Measurements from ENCODE around the gene ANTXR1.
A peak's percentile ranks its signal among the peaks of the same experiment; 100 is the strongest.

ANTXR1 gene

DNA sequence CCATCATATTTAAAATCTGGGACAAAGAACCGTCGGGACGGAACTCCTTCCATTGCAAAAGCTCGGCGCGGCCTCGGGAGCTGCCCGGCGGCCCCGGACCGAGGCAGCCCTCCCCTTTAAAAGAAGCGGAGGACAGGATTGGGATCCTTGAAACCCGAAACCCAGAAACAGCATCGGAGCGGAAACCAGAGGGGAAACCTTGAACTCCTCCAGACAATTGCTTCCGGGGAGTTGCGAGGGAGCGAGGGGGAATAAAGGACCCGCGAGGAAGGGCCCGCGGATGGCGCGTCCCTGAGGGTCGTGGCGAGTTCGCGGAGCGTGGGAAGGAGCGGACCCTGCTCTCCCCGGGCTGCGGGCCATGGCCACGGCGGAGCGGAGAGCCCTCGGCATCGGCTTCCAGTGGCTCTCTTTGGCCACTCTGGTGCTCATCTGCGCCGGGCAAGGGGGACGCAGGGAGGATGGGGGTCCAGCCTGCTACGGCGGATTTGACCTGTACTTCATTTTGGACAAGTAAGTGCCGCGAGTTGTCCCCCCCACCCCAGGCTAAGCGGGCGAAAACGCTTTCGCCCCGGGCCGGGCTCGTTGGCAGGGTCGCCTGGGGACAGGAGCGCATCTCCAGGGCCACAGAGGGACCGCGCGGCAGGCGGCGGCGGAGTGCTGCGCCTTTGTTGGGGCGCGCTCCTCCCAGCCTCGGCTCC, at the start of gene ANTXR1:
TSS of gene ANTXR1 (plus strand) at position 38 of the 698 bp plus-strand sequence. CDS start at position 359, 321 bp downstream.
- peak; percentile 64 for DNase-seq (ENCODE audit: low spot score)

DNA sequence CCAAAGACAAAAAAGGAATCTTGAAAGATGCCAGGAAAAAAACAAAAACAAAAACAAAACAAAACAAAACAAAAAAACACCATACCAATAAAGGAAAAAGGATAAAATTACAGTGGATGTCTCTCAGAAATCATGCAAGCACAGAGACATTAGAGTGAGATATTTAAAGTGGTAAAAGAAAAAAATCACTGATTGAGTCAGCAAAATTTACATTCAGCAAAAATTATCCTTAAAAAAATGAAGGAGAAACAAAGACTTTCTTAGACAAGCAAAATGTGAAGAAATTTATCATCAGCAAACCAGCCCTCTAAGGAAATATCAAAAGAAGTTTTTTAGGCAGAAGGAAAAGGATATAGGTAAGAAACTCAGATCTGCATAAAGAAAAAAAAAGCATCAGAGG, 48.7 kb upstream of the ANTXR1 start:
- DNase-seq (ENCODE audit: low spot score), result no peak

DNA sequence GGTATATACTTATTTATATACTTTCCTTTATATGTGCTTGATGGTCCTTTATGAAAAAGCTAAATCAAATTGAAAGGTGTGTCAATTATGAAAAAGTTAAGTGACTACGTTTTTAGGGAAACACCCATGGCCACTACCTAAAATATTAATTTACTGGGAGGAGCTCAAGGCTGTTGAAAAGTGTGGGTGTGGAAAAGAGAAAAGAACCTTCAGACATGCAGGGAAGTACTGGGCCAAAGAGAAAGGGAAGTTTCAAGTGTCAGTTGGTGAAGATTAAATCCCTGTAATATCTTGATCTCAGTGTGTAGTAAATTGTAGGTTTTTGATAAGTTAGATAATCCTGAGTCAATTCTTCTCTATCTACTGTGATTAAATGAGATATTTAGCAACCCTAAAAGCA, 44.8 kb upstream of the ANTXR1 start:
- no peak for DNase-seq (ENCODE audit: low spot score)

DNA sequence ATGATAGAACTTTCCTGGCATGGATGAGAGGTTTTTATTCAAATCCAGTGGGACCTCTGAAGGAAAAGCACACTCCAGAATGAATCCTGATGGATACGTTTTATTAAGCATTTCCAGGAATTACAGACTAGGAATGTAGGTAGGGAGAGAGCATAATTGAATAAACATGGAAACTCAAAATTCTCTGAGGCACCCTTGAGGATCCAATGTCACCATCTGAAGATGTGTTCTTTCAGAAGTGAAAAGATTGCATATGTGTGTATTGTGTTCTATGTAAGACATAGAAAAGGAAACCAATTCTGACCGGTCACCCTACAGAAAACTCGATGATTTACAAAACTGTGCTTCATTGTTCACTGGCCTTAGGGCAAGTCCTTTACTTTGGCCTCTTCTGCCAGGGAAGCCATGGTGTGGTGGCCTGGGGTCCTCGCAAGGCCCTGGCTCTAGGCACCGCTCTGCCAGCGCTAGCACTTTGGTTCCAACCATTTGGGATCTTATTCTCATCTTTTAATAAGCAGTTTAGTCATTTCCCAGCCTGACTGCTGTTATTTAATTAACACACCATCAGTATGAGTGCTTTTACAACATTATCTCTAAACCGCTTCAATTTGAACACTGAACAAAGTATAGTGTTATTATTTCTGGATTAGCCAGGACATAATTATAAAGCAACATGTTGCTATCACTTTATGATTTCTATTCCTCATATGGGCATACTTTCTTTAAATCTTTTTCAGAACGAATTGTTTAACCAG, 43.1 kb upstream of the ANTXR1 start:
- no peak for DNase-seq (ENCODE audit: low spot score)

DNA sequence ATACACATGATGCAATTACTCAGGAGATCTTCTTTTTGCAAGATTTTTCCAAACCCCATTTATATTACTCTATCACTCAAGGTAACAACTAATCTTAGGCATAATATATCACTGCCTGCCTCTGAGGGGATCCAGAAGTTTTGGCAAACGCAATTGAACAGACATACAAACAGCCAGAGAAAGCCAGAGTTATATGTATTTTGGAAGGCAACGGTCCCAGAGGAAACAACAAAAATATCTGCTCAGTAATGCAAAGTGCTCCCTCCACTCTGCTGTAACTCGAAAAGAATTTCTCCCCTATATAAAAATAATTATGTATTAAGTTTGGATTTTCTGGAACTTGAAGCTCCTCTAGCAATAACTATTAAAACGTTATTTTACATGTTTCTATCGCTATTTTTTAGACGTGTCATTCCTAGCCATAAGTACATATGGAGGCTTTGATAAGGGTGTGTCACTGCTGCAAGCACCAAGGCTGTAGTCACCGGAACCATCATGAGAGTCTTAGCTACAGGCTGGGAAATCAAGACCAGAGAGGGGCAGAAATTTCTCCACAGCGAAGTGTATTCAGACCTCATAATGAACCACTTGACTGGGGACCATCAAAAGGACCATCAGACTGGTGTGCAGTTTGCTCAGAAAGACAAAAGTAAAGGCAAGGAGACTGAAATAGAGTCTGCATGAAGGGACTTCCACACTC, 42.3 kb upstream of the ANTXR1 start:
- no peak for DNase-seq (ENCODE audit: low spot score)

DNA sequence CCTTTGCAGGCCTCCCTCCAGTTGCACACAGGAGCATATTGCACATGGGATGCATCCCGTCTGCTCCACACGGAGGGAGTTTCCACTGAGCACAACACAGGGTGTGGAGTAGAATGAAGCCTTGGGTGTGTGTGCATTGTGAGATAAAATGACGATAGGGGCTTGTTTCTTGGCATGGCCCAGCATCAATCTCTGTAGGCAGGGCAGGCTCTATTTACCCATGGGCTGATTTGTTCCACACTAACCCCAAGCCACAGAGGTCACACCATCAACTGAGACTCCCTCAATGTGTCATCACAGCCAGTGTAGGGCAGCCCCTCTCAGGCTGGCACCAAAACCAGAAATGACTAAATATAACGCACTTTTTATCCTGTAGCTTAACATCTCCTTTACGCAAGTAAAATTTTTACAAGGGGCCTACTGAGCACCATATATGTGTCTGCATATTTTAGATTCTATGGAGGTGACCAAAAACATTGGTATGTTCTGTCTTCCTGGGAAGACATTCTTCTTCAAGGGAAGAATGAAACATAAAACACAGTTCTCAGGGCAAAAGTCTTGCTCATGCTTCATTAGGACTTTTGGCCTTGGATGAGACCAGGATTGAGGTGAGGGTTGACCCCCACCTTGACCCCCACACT, 41.3 kb upstream of the ANTXR1 start:
- DNase-seq (ENCODE audit: low spot score), result no peak

DNA sequence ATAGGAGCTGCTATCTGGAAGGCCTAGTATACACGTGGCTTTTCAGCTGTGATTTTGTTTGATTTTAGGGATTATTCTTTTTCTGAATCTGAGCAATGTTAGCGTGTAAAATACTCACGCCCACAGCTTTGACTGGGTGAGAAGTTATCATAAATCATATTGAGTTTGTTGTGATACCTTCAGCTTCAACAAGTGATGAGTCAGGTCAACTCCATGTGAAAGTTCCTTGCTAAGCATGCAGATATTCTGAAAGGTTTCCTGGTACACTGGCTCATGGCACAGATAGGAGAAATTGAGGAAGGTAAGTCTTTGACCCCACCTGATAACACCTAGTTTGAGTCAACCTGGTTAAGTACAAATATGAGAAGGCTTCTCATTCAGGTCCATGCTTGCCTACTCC, 38.7 kb upstream of the ANTXR1 start, which contains the start of gene GKN1:
TSS of gene GKN1 (plus strand) at position 386 of the 400 bp plus-strand sequence. CDS start 42 bp downstream, outside the sequence.
- no peak for DNase-seq (ENCODE audit: low spot score)

DNA sequence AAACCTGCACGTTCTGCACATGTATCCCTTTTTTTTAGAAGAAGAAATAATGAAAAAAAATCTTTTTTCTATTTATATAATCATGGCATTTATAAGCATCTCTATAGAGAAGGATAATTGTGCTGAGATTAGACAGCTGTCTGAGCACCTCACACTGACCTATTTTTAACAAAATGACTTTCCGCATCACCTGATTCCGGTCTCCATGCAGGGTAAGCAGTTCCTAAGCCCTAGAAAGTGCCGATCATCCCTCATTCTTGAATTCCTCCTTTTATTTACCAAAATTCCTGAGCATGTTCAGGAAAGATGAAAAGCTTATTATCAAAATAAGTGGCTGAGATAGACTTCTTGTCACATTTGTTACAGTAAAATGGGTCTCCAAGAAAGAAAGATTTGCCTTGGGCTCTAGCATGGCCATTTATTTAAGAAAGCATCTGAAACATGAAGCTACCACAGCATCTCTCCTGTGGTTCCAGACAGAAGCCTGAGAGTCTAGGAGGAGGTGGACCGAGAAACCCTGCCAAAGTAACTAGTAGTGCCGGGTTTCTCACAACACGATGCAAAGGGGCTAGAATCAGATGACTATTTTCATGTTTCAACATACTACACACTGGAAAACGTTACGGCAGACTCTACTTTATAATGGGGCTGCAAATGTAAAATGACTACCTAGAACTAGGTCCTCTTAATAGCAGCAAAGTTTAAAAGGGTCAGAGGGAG, 37.9 kb upstream of the ANTXR1 start:
- DNase-seq (ENCODE audit: low spot score), result no peak

DNA sequence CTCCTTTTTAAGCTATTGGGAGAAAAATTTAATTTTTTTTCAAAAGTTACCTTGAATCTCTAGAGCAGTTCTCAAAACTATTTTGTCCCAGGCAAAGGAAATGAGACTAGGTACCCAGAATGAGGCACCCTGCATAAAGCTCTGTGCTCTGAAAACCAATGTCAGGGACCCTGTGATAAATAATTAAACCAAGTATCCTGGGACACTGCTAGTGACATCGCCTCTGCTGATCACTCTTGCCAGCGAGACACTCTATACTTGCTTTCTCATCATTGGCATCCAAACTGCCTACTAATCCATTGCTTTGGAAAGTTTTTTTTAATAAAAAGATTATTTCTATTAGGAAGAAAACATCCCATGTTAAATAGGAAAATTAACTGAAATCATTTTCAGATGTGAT, 37.1 kb upstream of the ANTXR1 start:
- DNase-seq (ENCODE audit: low spot score), result no peak

DNA sequence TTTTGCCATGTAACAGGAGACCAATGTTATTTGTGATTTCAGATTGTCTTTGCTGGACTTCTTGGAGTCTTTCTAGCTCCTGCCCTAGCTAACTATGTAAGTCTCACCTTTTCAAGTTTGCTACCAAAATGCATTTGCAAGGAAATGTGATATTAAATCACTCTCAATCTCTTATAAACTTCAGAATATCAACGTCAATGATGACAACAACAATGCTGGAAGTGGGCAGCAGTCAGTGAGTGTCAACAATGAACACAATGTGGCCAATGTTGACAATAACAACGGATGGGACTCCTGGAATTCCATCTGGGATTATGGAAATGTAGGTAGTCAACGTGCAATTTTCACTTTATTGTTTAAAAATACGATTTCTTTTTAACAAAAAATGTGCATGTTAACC, 35.5 kb upstream of the ANTXR1 start:
- no peak for DNase-seq (ENCODE audit: low spot score)

DNA sequence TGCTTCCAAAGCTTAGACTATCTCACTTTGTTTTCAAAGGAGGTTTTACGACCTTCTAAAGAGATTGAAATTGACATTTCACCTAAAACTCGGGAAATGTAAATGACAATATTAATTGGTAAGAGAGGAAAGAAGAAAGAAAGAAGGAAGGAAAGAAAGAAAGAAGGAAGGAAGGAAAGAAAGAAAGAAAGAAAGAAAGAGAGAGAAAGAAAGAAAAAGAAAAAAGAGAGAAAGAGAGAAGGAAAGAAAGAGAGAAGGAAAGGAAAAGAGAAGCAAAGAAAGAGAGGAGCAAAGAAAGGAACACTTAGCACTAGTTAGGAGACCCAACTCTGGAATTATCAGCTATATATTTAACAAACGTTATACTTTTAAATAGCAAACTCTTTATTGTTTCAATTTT, 34.9 kb upstream of the ANTXR1 start:
- DNase-seq (ENCODE audit: low spot score), result no peak

DNA sequence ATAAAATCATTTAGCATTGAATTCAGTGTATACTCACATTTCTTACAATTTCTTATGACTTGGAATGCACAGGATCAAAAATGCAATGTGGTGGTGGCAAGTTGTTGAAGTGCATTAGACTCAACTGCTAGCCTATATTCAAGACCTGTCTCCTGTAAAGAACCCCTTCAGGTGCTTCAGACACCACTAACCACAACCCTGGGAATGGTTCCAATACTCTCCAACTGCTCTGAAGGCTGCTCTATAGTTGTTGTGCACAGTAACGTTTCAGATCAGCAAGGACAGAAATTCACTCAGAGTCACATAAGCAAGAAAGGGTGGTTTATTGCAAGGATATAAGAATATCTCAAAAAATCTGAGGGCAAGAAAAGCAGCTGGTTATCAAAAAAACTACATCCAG, 32.0 kb upstream of the ANTXR1 start:
- no peak for DNase-seq (ENCODE audit: low spot score)

DNA sequence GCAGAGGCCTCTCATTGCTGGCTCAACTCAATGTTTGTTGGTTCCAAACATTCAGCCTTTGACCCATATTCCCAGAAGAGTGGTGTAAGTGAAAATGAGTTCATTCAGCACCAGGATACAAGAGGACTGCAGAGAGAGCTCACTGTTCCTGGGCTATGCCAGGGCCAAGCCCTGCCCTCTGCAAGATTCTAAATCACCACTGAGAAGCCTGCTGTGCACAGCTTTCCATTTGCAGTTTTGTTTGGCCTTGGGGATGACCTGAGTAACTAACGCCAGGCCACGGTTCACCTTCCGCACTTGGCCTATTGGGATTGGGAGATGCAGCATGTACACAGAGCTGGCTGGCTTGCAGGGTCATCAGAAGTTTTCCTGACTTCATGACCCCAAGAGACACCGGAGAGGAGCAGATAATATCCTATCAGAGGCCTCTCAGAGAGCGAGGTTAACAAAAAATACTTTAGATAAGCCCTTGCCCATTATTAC, 25.9 kb upstream of the ANTXR1 start:
- peak; percentile 34 for DNase-seq (ENCODE audit: low spot score)

DNA sequence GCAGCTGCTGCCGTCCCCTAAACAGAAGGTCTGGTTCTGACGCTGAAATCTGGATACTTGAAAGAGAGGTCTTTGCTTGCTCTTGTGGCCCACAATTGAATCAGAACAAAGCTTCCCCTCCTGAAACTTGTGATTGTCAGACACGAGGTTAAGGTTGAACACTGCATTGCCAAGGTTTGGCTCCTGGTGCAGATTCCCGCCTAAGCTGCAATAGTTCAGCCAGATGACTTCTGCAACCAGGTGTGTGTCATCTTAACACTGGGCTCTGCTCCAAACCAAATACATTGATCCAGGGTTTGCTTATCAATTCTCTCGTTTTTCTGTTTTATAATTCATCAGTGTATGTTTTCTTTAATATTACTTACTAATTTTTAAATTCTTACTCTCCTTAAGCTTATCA, 23.9 kb upstream of the ANTXR1 start:
- no peak for DNase-seq (ENCODE audit: low spot score)

DNA sequence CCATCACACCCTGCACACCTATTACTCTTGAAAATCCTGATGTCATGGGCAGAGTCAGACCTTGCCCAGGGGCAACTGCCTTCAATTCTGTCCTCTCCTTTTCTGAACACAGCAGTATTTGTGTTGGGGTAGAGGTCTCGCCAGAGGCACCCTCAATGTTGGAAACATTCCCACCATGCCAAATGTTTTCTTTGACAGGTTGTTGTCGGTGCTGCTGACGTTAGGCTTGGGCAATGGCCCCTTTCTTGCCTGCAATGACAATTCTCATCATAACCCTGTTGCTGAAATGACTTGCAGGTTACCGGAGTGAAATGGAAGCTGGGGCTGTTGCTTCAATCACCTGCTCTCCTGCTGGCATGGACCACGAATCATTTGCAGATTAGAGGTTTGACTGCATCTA, 20.6 kb upstream of the ANTXR1 start:
- no peak for DNase-seq (ENCODE audit: low spot score)

DNA sequence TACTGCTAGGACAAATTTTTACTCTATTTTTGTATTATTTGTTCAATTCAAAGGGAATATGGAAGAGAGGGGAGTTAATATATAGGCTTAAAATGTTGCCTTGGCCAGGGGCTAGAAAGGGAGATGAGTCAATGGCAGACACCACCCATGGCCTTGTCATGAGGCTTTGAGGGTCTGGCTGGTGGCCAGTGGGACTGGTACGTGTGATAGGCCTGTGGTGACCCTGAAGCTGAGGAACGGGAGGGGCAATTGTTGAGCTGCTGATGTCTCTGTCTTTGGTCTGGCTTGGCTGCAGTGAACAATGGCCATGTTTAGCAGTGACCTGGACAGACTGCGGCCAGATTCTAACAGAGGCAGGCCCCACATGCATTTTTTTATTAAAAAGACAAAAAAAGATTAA, 20.0 kb upstream of the ANTXR1 start:
- DNase-seq (ENCODE audit: low spot score), result no peak

DNA sequence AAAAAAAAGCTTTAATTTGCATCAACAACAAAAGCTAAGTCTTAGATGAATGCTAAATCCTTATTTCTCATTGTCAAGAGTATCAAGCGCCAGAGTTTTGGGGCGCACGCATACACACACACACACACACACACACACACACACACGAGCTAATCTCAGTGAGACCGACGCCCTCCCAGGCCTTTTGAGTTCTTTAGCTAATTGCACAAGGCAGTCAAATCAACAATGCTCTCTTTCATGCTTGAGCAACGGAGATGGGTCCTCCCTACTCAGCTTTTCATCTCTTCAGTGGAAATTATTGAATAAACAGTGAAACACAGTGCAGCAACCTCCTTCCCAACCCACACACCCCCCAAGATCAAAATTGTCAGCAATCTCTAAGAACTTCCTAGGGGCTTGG, 19.3 kb upstream of the ANTXR1 start:
- no peak for DNase-seq (ENCODE audit: low spot score)

DNA sequence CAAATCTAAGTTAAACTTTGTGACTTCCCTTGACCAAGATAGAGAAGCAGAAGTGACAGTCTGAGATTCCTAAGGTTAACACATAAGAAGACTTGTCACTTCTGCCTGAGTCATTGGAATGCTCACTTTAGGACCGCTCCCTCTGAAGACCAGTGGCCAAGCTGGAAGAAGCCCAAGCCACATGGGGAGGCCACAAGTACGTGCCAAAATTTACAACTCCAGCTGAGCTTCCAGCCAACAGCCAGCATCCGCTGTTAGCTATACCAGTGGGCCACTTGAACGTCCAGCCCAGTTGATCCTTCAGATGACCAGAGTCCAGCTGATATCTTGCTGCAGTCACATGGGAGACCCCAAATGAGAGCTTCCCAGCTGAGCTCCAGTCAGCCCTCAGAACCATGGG, 18.1 kb upstream of the ANTXR1 start:
- DNase-seq (ENCODE audit: low spot score), result no peak

DNA sequence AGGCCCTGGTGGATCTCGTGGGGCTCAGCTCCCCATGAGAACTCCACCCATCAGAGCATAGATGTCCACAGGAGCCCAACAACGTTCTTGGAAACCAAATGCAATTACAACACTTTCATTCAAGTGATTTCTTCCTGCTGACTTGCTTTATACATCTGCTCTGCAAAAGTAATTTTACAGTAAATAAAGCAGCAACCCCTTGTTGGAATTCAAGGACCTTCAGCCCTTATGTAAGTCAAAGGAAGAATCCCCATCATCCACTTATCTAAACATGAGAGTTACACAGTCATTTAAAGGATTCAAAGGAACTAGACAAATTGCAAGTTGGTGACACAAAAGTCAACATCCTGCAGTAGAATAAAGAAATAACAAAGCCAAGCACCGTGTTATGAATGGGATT, 17.1 kb upstream of the ANTXR1 start:
- DNase-seq (ENCODE audit: low spot score), result no peak

DNA sequence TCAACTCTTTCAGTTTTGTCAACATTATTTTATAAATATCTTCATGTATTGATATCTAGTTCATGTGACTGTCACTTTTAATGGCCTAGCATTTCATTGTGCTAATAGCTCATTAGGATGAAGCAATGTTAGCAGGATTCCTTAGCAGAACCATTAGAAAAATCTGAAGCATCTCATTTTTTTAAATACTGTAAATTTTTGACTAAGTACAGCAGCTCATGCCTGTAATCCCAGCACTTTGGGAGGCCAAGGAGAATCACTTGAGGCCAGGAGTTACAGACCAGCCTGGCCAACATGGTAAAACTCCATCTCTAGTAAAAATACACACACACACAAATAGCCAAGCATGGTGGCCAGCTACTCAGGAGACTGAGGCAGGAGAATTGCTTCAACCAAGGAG, 15.6 kb upstream of the ANTXR1 start:
- no peak for DNase-seq (ENCODE audit: low spot score)

DNA sequence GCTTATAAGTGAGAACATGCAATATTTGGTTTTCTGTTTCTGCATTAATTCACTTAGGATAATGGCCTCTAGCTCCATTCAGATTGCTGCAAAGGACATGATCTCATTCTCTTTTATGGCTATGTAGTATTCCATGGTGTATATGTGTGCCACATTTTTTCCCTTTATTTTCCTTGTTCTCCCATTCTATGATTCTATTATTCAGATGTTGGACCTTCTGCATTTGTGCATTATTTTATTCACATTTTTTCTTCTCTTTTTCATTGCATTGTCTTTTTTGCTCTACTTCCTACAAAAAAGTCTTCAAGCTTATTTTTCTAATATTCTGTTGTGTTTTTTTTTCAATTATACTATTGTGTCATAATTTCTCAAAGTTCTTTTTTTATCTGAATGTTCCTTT, 11.1 kb upstream of the ANTXR1 start:
- no peak for DNase-seq (ENCODE audit: low spot score)

DNA sequence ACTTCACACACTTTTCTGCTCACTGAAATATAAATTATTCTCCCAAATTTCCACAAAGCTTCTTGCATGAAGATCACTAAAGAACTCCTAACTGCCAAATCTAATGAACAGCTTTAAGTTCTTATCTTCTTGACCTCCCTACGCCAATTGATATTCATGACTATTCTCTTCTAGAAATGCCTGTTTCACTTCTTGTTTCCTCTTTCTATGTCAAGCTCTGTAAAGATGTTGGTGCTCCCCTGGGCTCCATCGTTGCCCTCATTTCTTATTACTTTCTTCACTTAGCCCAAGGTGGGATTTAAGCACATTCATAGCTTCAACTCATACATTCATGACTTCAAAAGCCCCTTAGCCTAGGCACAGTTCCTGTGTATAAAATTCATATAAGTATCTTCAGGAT, 9.2 kb upstream of the ANTXR1 start:
- DNase-seq (ENCODE audit: low spot score), result no peak

Data from Ammon's horn (tissue), 1 donor.